Uterus (tissue), 4 donors: ENCODE results near the gene ISG15. TPM values are rescaled to one million over a fixed set of nuclear protein-coding genes. Genes with fewer than 3 reads are reported as not detected.

Source experiments
- DNase-seq, 2 donors: peaks; one replicate each; pipeline ENCODE4 v3.0.0-alpha.2; 2019 to 2020
- H3K27ac ChIP-seq, 2 donors: fragments of 200-600 bp; sonication (generic); 1 replicate in 1 of 2; 2 replicates in 1 of 2; pipeline ENCODE4 v1.5.1; 2016 to 2018
- H3K27me3 ChIP-seq, 2 donors: fragments of 200-600 bp; sonication (generic); one replicate each; pipeline ENCODE4 v1.5.1; 2018 to 2019; ENCODE audit warnings: control low read depth in 1 of 2
- H3K36me3 ChIP-seq, 2 donors: fragments of 200-600 bp; sonication (generic); one replicate each; pipeline ENCODE4 v1.5.1; 2019; ENCODE audit warnings: control low read depth in 1 of 2
- H3K4me1 ChIP-seq, 2 donors: fragments of 200-600 bp; sonication (generic); one replicate each; pipeline ENCODE4 v1.5.1; 2018 to 2019; ENCODE audit warnings: control low read depth in 1 of 2
- H3K4me3 ChIP-seq, 2 donors: fragments of 200-600 bp; sonication (generic); 1 replicate in 1 of 2; 2 replicates in 1 of 2; pipeline ENCODE4 v1.5.1; 2018 to 2019; ENCODE audit warnings: mild to moderate bottlenecking in 1 of 2
- H3K9me3 ChIP-seq, 2 donors: fragments of 200-600 bp; sonication (generic); one replicate each; pipeline ENCODE4 v1.5.1; 2019; ENCODE audit warnings: control low read depth in 1 of 2
- POLR2A ChIP-seq, 2 donors: fragments of 450-650 bp; IDR thresholded peaks; one replicate each; pipeline ENCODE4 v1.6.1; 2016; ENCODE audit warnings: antibody characterized with exemption in 2 of 2, mild to moderate bottlenecking in 1 of 2, moderate library complexity in 1 of 2
- intact Hi-C: fragments of 100-400 bp; cut with DNase I; formaldehyde crosslinking; loops from one replicate; pipeline ENCODE4 v1.15.1; 2023; ENCODE audit warnings: low total_unique reads
- total RNA-seq, 4 donors: library from RNA; depleted of rRNA in 3 of 4; stranded (reverse); fragments of >200 nt in 3 of 4; gene quantifications; one replicate each; pipeline versions ENCODE4 v1.1.0 to v1.2.4, GENCODE V29; 2014 to 2023
- TF ChIP-seq, protein P1 (sequence below), 4 experiments: fragments of 200-600 bp in 2 of 4; fragments of 450-650 bp in 2 of 4; sonication (generic) in 2 of 4; IDR thresholded peaks; one replicate each; pipeline ENCODE4 v1.5.1; 2016 to 2019; ENCODE audit warnings: antibody characterized with exemption in 4 of 4, mild to moderate bottlenecking in 2 of 4, moderate library complexity in 1 of 4
- donor health status: DM: yes; HTN: yes; CAD: no.

The ISG15 gene
- total RNA-seq, 4 donors from 2014 or later = 1.8 to 27.2 (median 15.2) TPM

DNA sequence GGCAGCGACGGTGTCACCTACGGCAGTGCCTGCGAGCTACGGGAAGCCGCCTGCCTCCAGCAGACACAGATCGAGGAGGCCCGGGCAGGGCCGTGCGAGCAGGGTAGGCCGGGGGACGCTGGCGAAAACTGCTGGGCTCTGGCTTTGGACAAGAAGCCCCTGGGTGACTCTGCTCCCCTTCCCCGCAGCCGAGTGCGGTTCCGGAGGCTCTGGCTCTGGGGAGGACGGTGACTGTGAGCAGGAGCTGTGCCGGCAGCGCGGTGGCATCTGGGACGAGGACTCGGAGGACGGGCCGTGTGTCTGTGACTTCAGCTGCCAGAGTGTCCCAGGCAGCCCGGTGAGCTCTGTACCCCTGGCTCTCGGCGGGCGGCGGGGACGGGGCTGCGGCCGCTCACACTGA lies 30.6 kb downstream of the ISG15 start:
- Histone ChIP-seq H3K9me3 (no peaks in the 10 kb centered on the region), H3K4me1 (peaks cover 9 to 11% of the 10 kb centered on the region in 2 donors), H3K4me3 (no peak overlapping the region), H3K27me3 (no peaks in the 10 kb centered on the region), H3K27ac (no peak overlapping the region), H3K36me3 (no peaks in the 10 kb centered on the region)
- TF ChIP-seq POLR2A (IDR thresholded peaks at IDR 0.05) = no peak
- TF ChIP-seq, protein P1, sequence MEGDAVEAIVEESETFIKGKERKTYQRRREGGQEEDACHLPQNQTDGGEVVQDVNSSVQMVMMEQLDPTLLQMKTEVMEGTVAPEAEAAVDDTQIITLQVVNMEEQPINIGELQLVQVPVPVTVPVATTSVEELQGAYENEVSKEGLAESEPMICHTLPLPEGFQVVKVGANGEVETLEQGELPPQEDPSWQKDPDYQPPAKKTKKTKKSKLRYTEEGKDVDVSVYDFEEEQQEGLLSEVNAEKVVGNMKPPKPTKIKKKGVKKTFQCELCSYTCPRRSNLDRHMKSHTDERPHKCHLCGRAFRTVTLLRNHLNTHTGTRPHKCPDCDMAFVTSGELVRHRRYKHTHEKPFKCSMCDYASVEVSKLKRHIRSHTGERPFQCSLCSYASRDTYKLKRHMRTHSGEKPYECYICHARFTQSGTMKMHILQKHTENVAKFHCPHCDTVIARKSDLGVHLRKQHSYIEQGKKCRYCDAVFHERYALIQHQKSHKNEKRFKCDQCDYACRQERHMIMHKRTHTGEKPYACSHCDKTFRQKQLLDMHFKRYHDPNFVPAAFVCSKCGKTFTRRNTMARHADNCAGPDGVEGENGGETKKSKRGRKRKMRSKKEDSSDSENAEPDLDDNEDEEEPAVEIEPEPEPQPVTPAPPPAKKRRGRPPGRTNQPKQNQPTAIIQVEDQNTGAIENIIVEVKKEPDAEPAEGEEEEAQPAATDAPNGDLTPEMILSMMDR (IDR thresholded peaks at IDR 0.05) = no peak
- no peak for DNase-seq
- intact Hi-C loops = no loop called here

DNA sequence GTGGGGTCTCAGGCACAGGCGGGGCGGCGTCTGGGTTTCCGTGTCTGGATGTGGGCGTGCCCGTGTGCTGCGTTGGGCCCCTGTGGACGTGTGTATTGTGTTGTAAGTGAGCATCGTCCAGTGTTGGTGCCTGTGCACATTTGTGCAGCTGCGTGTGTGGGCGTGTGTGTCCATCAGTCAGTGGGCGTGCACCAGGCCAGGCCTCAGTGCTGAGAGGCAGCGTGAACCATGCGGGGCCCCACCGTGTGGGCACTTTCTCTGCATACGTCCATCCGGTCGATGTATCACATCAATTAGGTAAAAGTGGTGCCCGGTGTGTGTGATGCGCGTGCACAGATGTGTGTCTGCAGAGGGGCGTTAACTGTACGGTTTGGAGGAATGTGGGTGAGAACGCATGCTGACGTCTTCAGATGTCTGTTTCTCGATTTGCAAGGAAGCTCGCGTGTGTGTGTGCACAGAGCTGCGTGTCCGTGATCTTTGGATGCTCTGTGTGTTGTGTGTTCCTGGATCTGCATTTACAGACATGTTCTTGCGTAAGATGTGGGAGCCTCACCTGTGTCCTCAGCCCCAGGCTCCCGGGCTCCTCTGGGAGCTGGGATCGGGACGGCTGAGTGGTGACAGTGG lies 31.3 kb downstream of the ISG15 start:
- H3K9me3 ChIP-seq = no peaks in the 10 kb centered on the region
- peaks cover 7 to 11% of the 10 kb centered on the region in 2 donors for H3K4me1 ChIP-seq
- TF ChIP-seq, protein P1 (IDR thresholded peaks at IDR 0.05) = no peak
- no peak for TF ChIP-seq POLR2A (IDR thresholded peaks at IDR 0.05)

DNA sequence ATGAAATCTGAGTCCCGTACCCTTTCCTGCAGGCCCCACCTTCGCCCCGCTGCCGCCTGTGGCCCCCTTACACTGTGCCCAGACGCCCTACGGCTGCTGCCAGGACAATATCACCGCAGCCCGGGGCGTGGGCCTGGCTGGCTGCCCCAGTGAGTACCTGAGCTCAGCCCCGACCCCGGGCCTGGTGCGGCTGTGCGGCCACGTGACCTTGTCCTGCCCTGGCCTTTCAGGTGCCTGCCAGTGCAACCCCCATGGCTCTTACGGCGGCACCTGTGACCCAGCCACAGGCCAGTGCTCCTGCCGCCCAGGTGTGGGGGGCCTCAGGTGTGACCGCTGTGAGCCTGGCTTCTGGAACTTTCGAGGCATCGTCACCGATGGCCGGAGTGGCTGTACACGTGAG lies 31.8 kb downstream of the ISG15 start:
- Histone ChIP-seq H3K27ac (no peak overlapping the region), H3K4me3 (no peak overlapping the region)

More for the DNA sequence above, 31.3 kb downstream of the ISG15 start:
- Histone ChIP-seq H3K27me3 (no peaks in the 10 kb centered on the region), H3K27ac (no peak overlapping the region), H3K36me3 (no peaks in the 10 kb centered on the region), H3K4me3 (no peak overlapping the region)
- no peak for DNase-seq
- intact Hi-C loops = no loop called here

DNA sequence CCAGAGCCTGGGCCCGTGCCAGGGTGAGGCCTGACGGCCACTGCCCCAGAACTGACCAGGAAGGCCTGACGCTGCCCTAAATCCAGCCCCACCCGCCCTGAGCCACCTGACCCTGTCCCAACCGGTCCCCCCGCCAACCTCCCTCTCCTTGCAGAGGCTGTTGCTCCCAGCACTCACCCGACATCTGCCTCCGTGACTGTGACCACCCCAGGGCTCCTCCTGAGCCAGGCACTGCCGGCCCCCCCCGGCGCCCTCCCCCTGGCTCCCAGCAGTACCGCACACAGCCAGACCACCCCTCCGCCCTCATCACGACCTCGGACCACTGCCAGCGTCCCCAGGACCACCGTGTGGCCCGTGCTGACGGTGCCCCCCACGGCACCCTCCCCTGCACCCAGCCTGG lies 32.9 kb downstream of the ISG15 start:
- DNase-seq = no peak
- Histone ChIP-seq H3K27me3 (no peaks in the 10 kb centered on the region), H3K4me1 (no peaks in the 10 kb centered on the region), H3K9me3 (no peaks in the 10 kb centered on the region), H3K4me3 (no peak overlapping the region), H3K36me3 (no peaks in the 10 kb centered on the region), H3K27ac (no peak overlapping the region)
- TF ChIP-seq POLR2A (IDR thresholded peaks at IDR 0.05) = no peak
- TF ChIP-seq, protein P1 (IDR thresholded peaks at IDR 0.05) = no peak
- intact Hi-C loops = no loop called here

More for the DNA sequence above, 31.8 kb downstream of the ISG15 start:
- no peaks in the 10 kb centered on the region for H3K27me3 ChIP-seq
- H3K36me3 ChIP-seq = no peaks in the 10 kb centered on the region
- no peak for DNase-seq
- TF ChIP-seq POLR2A (IDR thresholded peaks at IDR 0.05) = no peak
- TF ChIP-seq, protein P1 (IDR thresholded peaks at IDR 0.05) = no peak
- intact Hi-C loops = no loop called here
- no peaks in the 10 kb centered on the region for H3K9me3 ChIP-seq
- peaks cover 2 to 5% of the 10 kb centered on the region in 2 donors for H3K4me1 ChIP-seq

DNA sequence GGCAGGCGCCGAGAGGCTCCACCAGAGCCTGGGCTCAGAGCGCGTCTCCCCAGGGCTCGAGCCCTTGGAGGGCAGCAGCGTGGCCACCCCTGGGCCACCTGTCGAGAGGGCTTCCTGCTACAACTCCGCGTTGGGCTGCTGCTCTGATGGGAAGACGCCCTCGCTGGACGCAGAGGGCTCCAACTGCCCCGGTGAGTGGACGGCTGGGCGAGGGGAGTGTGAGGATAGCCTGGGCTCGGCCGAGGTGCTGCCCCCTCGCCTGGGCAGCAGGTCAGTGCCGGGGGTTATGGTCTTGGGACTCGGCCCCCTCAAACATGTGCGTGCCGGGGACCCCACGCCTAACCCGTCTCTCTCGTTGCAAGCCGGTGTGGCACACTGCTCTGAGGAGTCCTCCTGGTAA lies 33.5 kb downstream of the ISG15 start:
- no peaks in the 10 kb centered on the region for H3K9me3 ChIP-seq

More for the DNA sequence above, 33.5 kb downstream of the ISG15 start:
- no peak overlapping the region for H3K27ac ChIP-seq
- no peak overlapping the region for H3K4me3 ChIP-seq
- H3K36me3 ChIP-seq = no peaks in the 10 kb centered on the region
- H3K27me3 ChIP-seq = no peaks in the 10 kb centered on the region
- TF ChIP-seq, protein P1 (IDR thresholded peaks at IDR 0.05) = no peak
- TF ChIP-seq POLR2A (IDR thresholded peaks at IDR 0.05) = no peak
- no peak for DNase-seq
- no peaks in the 10 kb centered on the region for H3K4me1 ChIP-seq
- intact Hi-C loops = no loop called here
